Measurements from ENCODE around the gene IQCB1. TPM values are rescaled to one million over a fixed set of nuclear protein-coding genes. Genes with fewer than 3 reads are reported as not detected.

Gene IQCB1
- 16.3 and 17.1 TPM in 2 replicates for total RNA-seq
- long read RNA-seq, transcript IQCB1-201 (15 exons, 2,594 nt), result major isoform, 82 of 132 reads
- long read RNA-seq, partial matches to known transcripts, result 15 of 132 reads
- long read RNA-seq, other reads (novel, unspliced or antisense), result 28 of 132 reads

GRCh38 chr3:121834671-121835464 is at the start of gene IQCB1, which contains the start of gene EAF2:
Gene IQCB1, minus strand, starts transcription at chr3:121835060. Its CDS starts 6,100 bp downstream, at chr3:121828960.
Gene EAF2, plus strand, starts transcription at chr3:121835209. Its CDS starts 77 bp downstream, at chr3:121835286.
- Mint-ChIP-seq H3K4me1 (ENCODE audit: unreplicated experiment) (peaks cover 21% of the 10 kb centered on the region), H3K9me3 (ENCODE audit: unreplicated experiment) (no peaks in the 10 kb centered on the region), H3K4me3 (ENCODE audit: unreplicated experiment) (peak within 1 kb of the TSS; percentile 89), H3K36me3 (ENCODE audit: unreplicated experiment) (peaks cover 3% of the 10 kb centered on the region), H3K27me3 (ENCODE audit: unreplicated experiment) (peaks cover 9% of the 10 kb centered on the region), H3K27ac (ENCODE audit: unreplicated experiment) (peak within 1 kb of the TSS; percentile 91)
- no peak for TF ChIP-seq CTCF (IDR thresholded peaks at IDR 0.05)
- DNase-seq (ENCODE audit: extremely low spot score, unreplicated experiment), result peak; percentile 97

- TF ChIP-seq CTCF (IDR thresholded peaks at IDR 0.05), result peak; percentile 20
- H3K4me3 Mint-ChIP-seq (ENCODE audit: unreplicated experiment), result no peak overlapping the region
- no peak for DNase-seq (ENCODE audit: extremely low spot score, unreplicated experiment)
- no peaks in the 10 kb centered on the region for H3K4me1 Mint-ChIP-seq (ENCODE audit: unreplicated experiment)
- H3K9me3 Mint-ChIP-seq (ENCODE audit: unreplicated experiment), result no peaks in the 10 kb centered on the region
- H3K36me3 Mint-ChIP-seq (ENCODE audit: unreplicated experiment), result no peaks in the 10 kb centered on the region
- H3K27me3 Mint-ChIP-seq (ENCODE audit: unreplicated experiment), result no peaks in the 10 kb centered on the region
- H3K27ac Mint-ChIP-seq (ENCODE audit: unreplicated experiment), result no peak overlapping the region
These were observed 48.6 kb upstream of the IQCB1 start for GRCh38 chr3:121883507-121883906.

- DNase-seq (ENCODE audit: extremely low spot score, unreplicated experiment), result no peak
- TF ChIP-seq CTCF (IDR thresholded peaks at IDR 0.05), result no peak
- Mint-ChIP-seq H3K27ac (ENCODE audit: unreplicated experiment) (no peak overlapping the region), H3K36me3 (ENCODE audit: unreplicated experiment) (no peaks in the 10 kb centered on the region), H3K9me3 (ENCODE audit: unreplicated experiment) (no peaks in the 10 kb centered on the region), H3K4me3 (ENCODE audit: unreplicated experiment) (no peak overlapping the region), H3K27me3 (ENCODE audit: unreplicated experiment) (no peaks in the 10 kb centered on the region), H3K4me1 (ENCODE audit: unreplicated experiment) (no peaks in the 10 kb centered on the region)
These were observed 43.6 kb upstream of the IQCB1 start for GRCh38 chr3:121878411-121878810.

GRCh38 chr3:121871430-121871829 is 36.6 kb upstream of the IQCB1 start:
- TF ChIP-seq CTCF (IDR thresholded peaks at IDR 0.05), result no peak
- Mint-ChIP-seq H3K9me3 (ENCODE audit: unreplicated experiment) (no peaks in the 10 kb centered on the region), H3K27ac (ENCODE audit: unreplicated experiment) (no peak overlapping the region), H3K27me3 (ENCODE audit: unreplicated experiment) (no peaks in the 10 kb centered on the region), H3K36me3 (ENCODE audit: unreplicated experiment) (peaks cover 2% of the 10 kb centered on the region), H3K4me3 (ENCODE audit: unreplicated experiment) (no peak overlapping the region), H3K4me1 (ENCODE audit: unreplicated experiment) (no peaks in the 10 kb centered on the region)
- DNase-seq (ENCODE audit: extremely low spot score, unreplicated experiment), result no peak

- DNase-seq (ENCODE audit: extremely low spot score, unreplicated experiment), result no peak
- Mint-ChIP-seq H3K27ac (ENCODE audit: unreplicated experiment) (no peak overlapping the region), H3K9me3 (ENCODE audit: unreplicated experiment) (no peaks in the 10 kb centered on the region), H3K4me1 (ENCODE audit: unreplicated experiment) (no peaks in the 10 kb centered on the region), H3K36me3 (ENCODE audit: unreplicated experiment) (peaks cover 2% of the 10 kb centered on the region), H3K4me3 (ENCODE audit: unreplicated experiment) (no peak overlapping the region), H3K27me3 (ENCODE audit: unreplicated experiment) (no peaks in the 10 kb centered on the region)
- no peak for TF ChIP-seq CTCF (IDR thresholded peaks at IDR 0.05)
These were observed 35.9 kb upstream of the IQCB1 start for GRCh38 chr3:121870717-121871116.
